Stimulated activated CD4-positive, alpha-beta T cell treated with anti-CD3 and anti-CD28 coated beads, Interleukin-12 subunit alpha, Interleukin-12 subunit beta, amount 100 ng/mL, for 4 hours (primary cell): ENCODE data around the gene ZBP1.

Source experiments
- DNase-seq: peaks from one replicate; pipeline ENCODE4 v3.0.0-alpha.2; 2020

Gene ZBP1

DNA sequence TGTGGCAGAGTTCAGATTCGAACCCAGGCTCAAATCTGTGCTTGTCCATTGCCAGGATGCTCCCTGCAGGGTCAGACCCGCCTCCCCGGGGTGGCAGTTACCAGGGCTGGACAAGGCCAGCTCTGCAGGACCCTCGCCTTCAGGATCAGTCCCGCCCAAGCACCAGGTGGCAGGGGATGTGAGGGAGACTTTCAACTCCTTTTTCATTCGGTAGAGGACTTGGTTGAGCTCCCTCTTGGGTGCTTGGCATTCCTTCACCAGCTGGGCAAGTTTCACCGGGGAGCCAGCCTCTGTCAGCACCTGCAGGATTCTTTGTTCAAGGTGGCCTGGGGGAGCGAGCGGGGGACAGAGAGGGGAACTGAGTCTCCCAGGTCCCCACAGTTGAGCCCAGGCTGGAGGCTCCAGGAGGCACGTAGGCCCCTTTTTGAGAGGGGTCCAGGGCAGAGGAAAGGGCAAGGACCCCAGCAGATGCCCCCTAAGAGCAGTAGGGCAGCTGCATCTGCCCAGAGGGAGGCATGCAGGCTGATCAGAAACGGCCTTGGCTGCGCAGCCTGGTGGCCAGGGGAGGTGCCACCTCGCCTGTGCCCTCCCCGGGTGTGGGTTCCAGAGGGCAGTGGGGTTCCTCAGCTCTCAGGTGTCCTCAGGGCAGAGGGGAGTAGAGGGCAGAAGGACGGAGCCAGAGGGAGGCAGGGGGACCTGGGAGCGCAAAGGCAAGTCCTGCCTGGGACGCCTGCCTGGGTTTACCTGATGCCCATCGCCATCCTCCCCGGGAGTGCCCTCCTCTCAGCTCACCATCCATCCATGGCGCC lies 3.9 kb downstream of the ZBP1 start:
- no peak for DNase-seq

GRCh38 chr20:57615445-57615811 lies 4.8 kb downstream of the ZBP1 start:
- no peak for DNase-seq

DNA sequence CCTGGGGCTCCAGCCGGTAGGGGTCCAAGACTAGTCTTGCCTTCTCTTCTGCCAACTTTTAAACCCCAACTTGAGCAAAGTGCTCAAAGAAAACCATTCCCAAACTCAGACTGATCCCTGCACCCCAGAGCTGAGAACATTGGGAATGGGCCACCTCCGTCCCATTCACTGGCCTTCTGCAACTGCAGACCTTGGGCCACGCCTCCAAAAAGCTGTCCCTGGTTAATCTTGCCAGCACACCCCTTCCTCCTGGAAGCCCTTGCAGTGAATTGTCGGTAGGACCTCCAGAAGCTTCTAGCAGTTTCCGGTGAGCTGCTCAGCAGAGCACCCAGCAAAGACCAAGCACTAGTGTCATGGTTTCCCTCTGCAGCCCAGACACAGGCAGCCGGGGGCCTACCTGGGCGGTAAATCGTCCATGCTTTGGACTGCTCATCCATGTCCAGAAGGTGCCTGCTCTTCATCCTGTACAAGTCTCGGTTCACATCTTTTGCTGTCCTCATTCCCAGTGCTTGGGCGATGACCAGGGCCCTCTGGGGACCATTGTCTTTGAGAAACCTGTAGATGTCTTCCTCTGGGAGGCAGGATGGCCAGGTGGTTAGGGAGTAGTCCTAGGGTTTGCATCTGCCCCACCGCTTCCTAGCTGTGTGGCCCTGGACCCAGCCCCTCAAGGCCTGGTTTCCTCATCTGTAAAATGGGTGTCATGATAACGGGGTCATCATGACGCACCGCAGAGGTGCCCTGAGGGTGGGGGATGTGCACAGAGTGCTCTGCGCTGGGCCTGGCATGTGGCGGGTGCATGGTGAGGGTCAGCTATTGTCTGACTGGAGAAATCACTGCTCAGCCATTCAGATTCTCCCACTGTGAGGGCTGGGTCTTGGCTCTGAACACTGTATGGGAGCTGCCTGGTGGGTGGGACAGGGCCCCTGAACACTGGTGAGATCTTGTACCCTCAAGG lies 5.5 kb downstream of the ZBP1 start:
- no peak for DNase-seq

GRCh38 chr20:57613481-57613921 lies 6.7 kb downstream of the ZBP1 start:
- no peak for DNase-seq

DNA sequence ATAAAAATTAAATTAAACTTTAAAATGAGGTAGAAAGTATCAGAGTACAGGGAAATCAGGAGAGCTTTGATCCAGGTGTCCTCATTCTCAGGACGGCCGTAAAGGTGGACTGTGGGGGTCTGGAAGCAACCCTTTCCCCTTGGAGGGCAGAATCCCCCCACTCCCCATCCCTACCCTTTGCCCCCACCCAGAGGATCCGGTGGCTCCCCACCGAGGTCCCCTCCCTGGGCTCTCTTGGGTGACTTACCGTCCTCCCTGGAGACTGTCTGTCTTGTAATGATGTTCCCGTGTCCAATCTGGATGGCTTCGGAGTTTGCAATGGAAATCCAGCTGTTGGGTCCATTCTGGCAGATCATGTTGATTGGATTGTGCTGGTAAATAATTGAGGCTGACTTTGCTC lies 7.3 kb downstream of the ZBP1 start:
- no peak for DNase-seq

GRCh38 chr20:57612436-57612835 lies 7.8 kb downstream of the ZBP1 start:
- DNase-seq = no peak

GRCh38 chr20:57611586-57612311 lies 8.5 kb downstream of the ZBP1 start:
- no peak for DNase-seq

GRCh38 chr20:57610261-57610952 lies 9.8 kb downstream of the ZBP1 start:
- DNase-seq = no peak

DNA sequence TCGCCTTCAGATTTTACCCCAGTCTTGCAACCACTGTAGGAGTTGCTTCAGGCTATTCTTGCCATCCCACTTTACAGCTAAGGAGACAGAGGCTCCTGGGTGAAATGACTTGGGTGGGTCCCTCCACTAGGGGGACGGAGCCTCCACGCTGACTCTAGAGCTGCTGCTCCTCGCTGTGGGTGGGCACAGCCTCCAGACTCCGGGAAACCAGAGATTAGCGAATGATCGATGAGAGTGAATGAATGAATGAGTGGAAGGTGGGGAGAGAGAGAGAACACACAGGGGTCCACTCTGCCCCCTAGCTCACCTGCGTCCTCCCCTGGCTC lies 10.4 kb downstream of the ZBP1 start:
- DNase-seq = no peak

- DNase-seq = no peak
Measured at GRCh38 chr20:57609086-57609841, 11.0 kb downstream of the ZBP1 start.

DNA sequence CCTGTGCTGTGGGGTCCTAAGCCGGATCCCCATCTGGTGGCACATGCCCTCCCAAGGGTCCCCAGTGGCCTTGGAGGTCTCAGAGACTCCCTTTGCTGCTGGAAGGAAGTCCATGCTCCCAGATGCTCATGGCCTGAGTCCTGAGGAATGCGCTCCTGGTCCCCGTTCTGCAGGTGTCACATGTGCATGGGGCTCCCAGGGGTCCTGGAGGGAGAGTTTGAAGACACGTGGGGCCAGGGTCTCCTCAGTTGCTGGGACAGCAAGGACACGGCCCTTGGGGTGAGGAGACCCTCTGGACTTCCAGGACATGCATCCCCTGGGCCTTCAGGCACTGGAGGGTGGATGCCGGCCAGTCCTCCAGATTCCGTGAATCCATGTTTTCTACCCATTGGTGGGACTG lies 11.7 kb downstream of the ZBP1 start:
- no peak for DNase-seq

GRCh38 chr20:57605878-57606277 lies 14.3 kb downstream of the ZBP1 start:
- no peak for DNase-seq

GRCh38 chr20:57605045-57605444 lies 15.2 kb downstream of the ZBP1 start:
- no peak for DNase-seq

- no peak for DNase-seq
Measured at GRCh38 chr20:57603120-57603519, 17.1 kb downstream of the ZBP1 start.

- DNase-seq = no peak
Measured at GRCh38 chr20:57601737-57602136, 18.5 kb downstream of the ZBP1 start.

GRCh38 chr20:57601211-57601570 lies 19.0 kb downstream of the ZBP1 start:
- DNase-seq = no peak

- no peak for DNase-seq
Measured at GRCh38 chr20:57600320-57601210, 19.7 kb downstream of the ZBP1 start.

DNA sequence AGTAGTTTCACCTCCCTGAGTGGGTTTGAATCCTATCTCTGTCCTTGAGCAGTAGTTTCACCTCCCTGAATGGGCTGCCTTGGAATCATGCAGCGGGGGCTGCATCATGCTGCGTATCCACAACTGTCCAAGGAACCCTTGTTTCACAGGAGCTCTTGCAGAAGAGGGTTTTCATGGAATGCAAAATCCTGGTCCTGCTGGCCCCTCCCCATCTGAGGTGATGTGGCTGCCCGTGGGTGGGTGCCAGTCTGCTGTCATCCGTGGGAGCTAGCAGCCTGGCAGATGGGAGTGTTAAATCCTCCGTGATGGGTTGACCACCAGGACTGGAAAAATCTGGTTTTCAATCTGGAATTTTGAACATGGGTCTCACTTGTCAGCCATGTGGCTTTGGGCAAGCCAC lies 21.7 kb downstream of the ZBP1 start:
- DNase-seq = no peak

DNA sequence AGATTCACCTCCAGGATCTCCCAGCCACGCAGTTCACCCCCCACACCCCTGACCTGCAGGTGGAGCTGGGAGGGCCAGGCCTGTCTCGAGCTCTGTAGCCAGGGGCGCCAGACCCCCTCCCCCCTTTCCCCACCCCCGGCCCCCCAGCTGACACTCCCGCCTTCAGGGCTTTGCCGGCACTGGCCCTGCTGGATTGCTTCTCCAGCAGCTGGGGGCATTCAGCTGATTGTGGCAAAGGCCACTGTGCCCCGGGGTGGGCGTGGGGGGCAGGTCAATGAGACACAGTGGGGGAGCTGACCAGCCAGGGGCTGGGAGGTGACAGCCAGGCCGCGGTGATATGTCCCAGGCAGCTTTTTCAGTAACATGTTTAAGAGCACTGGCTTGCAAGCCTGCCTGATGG lies 22.2 kb downstream of the ZBP1 start:
- no peak for DNase-seq

DNA sequence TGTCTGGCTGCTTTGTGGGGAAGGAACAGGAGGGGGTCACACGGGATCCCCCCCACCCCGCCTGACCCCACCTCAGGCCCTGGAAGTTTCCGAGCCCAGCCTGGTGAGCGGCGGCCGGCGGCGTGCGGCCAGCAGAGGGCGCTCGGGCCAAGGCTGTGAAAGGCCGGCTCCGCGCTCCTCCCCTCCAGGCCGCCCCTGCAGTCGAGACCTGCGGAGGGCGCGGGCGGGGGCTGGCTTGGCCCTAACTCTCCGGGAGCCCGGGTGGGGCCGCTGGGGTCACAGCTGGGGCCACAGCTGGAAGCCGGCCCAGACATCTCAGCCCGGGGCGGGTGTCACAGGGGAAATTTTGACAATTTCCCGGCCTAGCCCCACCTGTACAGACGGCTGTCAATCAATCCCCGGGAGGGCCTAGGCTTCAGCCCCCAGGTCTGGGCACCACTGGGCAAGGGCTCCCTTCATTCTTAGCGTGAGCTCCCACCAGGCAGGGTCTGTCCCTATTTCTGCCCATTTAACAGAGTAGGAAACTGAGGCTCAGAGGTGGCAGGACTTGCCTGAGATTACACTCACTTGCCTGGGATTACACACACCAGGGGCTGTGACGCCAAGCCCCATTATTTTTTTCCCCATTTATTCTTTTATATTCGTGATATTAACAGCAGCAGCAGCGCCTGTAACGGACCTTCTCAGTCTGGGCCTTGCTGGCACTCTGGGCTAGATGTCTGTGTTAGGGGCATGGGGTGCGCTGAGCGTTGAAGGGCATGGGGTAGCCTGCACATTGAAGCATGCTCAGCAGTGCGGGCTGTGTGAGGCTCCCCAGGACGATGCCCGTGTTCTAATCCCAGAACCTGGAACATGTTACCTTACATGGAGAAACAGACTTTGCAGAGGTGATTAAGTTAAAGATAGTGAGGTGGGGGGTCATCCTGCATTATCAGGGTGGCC lies 23.0 kb downstream of the ZBP1 start:
- DNase-seq = peak; percentile 78
